ENCODE results near the gene MICALL1. TPM values are rescaled to one million over a fixed set of nuclear protein-coding genes. Genes with fewer than 3 reads are reported as not detected.

The MICALL1 gene
- total RNA-seq, 1 donor from 2014 or later, result 115 TPM

- Histone ChIP-seq H3K27me3 (ENCODE audit: control insufficient read depth, insufficient read depth, low read length) (no peaks in the 10 kb centered on the region), H3K36me3 (ENCODE audit: control insufficient read depth, insufficient read depth, low read length) (no peaks in the 10 kb centered on the region), H3K4me3 (ENCODE audit: low read depth, low read length) (no peak overlapping the region)
- no peak for DNase-seq (ENCODE audit: low read depth)
- TF ChIP-seq CTCF (IDR thresholded peaks at IDR 0.05; ENCODE audit: insufficient read depth, low read length, poor library complexity, severe bottlenecking), result no peak
Measured at GRCh38 chr22:37880668-37881440, 25.2 kb upstream of the MICALL1 start.

- no peak for TF ChIP-seq CTCF (IDR thresholded peaks at IDR 0.05; ENCODE audit: insufficient read depth, low read length, poor library complexity, severe bottlenecking)
- no peak overlapping the region for H3K4me3 ChIP-seq (ENCODE audit: low read depth, low read length)
- DNase-seq (ENCODE audit: low read depth), result no peak
- no peaks in the 10 kb centered on the region for H3K36me3 ChIP-seq (ENCODE audit: control insufficient read depth, insufficient read depth, low read length)
- H3K27me3 ChIP-seq (ENCODE audit: control insufficient read depth, insufficient read depth, low read length), result no peaks in the 10 kb centered on the region
Measured at GRCh38 chr22:37884420-37884819, 21.7 kb upstream of the MICALL1 start.

GRCh38 chr22:37887584-37888378 lies 18.3 kb upstream of the MICALL1 start:
- no peaks in the 10 kb centered on the region for H3K27me3 ChIP-seq (ENCODE audit: control insufficient read depth, insufficient read depth, low read length)
- no peaks in the 10 kb centered on the region for H3K36me3 ChIP-seq (ENCODE audit: control insufficient read depth, insufficient read depth, low read length)
- peak; percentile 63 for TF ChIP-seq CTCF (IDR thresholded peaks at IDR 0.05; ENCODE audit: insufficient read depth, low read length, poor library complexity, severe bottlenecking)
- no peak for DNase-seq (ENCODE audit: low read depth)
- H3K4me3 ChIP-seq (ENCODE audit: low read depth, low read length), result no peak overlapping the region

- no peak for DNase-seq (ENCODE audit: low read depth)
- Histone ChIP-seq H3K36me3 (ENCODE audit: control insufficient read depth, insufficient read depth, low read length) (no peaks in the 10 kb centered on the region), H3K4me3 (ENCODE audit: low read depth, low read length) (no peak overlapping the region), H3K27me3 (ENCODE audit: control insufficient read depth, insufficient read depth, low read length) (no peaks in the 10 kb centered on the region)
- no peak for TF ChIP-seq CTCF (IDR thresholded peaks at IDR 0.05; ENCODE audit: insufficient read depth, low read length, poor library complexity, severe bottlenecking)
Measured at GRCh38 chr22:37891926-37892325, 14.2 kb upstream of the MICALL1 start.

GRCh38 chr22:37892566-37893335 lies 13.3 kb upstream of the MICALL1 start:
- Histone ChIP-seq H3K27me3 (ENCODE audit: control insufficient read depth, insufficient read depth, low read length) (no peaks in the 10 kb centered on the region), H3K4me3 (ENCODE audit: low read depth, low read length) (no peak overlapping the region), H3K36me3 (ENCODE audit: control insufficient read depth, insufficient read depth, low read length) (no peaks in the 10 kb centered on the region)
- TF ChIP-seq CTCF (IDR thresholded peaks at IDR 0.05; ENCODE audit: insufficient read depth, low read length, poor library complexity, severe bottlenecking), result no peak
- no peak for DNase-seq (ENCODE audit: low read depth)
